ENCODE data around the gene MXRA5.
"Not testable (repeated sequence)": the region's sequence is repeated elsewhere in the genome, so short reads cannot be mapped to it uniquely, and the experiment has no call there.

MXRA5 gene

DNA sequence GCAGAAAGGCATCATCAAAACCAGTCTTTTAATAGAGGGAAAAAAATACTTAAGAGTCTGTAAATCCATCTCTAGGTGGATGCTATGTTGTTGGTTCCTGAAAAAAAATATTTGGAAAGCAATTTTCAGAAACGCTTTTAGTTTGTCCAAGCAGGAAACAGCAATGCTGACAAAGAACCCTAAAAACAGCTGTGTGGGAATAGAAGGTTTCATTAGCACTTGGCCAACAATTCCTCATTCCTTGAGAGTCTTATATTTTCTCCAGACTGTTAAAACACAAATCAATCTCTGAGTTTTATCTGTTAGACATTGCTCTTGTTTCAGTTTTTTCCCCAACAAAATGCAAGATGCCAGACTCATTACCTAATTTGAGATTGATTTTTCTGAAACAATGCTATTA is 6.4 kb downstream of the MXRA5 start:
- DNase-seq: no peak

GRCh38 chrX:3326681-3327080 is 19.8 kb downstream of the MXRA5 start:
- DNase-seq: no peak

DNA sequence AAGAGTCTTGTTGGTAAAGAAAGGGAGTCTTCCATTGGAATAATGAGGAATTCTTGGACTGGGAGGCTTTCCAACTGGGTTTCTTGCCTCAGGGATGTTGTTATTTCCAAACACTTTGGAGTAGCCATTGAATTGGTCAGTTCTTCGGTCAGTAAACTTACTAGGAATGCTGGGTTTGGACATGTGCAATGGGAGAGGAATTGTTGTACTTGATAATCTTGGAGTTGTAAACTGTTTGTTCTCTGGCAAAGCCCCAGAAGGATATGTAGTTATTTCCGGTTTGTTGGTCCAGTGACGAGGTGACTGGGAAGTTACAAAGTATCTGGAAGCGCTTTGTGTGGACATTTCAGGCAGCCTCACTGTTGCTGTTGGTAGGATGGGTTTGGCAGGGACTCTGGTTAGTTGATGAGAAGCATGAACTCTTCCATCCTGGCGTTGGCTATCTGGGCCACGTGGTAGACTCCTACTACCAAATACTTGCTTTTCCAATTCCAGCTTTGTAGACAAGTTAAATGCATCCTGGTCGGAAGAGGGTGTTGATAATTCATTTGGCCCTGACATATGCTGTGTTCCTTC is 25.9 kb downstream of the MXRA5 start:
- no peak for DNase-seq

DNA sequence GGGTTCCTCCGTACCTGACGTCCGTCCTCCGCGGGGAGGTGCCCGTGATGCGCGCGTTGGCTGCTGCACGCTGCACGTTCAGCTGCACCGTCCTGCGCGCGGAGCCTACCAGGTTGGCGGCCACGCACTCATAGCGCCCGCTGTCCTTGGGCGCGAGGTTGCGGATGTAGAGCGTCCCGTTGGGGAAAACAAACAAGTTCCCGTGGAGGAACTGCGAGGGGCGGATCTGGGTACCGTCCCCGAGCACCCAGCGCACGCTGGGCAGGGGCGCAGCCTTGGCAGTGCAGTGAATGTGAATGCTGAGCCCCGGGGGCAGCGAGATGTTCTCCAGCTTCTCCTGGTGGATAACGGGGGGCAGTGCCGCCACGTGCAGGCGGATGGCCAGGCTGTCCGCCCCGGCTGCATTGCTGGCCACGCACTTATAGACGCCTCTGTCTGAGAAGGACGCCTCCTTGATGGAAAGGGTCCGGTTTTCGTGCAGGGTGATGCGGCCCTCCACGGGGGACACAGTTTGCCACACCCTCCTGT is 29.2 kb downstream of the MXRA5 start:
- no peak for DNase-seq

- no peak for DNase-seq
Measured at GRCh38 chrX:3312109-3312508, 34.3 kb downstream of the MXRA5 start.

GRCh38 chrX:3307881-3308280 is 38.6 kb downstream of the MXRA5 start:
- DNase-seq: no peak

DNA sequence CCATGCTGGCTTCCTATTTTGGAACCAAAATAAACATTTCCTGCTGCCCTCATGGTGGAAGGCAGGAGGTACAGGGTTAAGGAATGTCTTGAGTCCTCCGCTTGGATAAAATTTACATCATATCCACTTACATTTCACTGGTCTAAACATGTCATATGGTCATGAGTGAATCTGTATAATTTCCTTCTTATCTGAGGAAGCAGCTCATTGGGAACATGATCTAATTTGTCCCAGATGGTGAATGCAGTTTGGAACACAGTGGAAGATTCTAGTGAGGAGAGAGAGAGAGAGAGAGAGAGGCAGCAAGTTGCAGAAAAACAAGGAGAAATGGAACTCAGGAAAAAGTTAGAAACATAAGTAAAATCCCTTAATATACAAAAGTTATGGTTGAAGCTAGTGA is 46.8 kb downstream of the MXRA5 start:
- DNase-seq: no peak

- DNase-seq: no peak
Measured at GRCh38 chrX:3295731-3296130, 50.7 kb downstream of the MXRA5 start.

- DNase-seq: no peak
Measured at GRCh38 chrX:3293251-3293650, 53.2 kb downstream of the MXRA5 start.

DNA sequence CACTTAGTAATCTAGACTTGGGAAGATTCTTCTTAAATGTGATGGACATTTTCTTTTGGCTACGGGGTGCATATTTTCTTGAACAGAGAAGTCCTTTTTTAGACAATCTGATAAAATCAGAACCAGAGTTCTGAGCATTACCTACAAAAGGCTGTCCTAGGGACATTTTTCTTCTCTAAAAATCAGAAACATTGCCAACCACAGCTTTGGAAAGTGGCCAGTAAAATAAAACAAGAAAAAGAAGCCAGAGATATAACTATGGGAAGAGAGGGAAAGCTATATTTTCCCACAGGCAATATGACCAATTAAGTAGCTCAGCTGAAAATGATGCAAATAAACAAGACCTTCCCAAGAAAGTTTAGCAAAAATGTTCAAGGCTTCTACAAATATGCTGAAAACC is 55.9 kb downstream of the MXRA5 start:
- no peak for DNase-seq

DNA sequence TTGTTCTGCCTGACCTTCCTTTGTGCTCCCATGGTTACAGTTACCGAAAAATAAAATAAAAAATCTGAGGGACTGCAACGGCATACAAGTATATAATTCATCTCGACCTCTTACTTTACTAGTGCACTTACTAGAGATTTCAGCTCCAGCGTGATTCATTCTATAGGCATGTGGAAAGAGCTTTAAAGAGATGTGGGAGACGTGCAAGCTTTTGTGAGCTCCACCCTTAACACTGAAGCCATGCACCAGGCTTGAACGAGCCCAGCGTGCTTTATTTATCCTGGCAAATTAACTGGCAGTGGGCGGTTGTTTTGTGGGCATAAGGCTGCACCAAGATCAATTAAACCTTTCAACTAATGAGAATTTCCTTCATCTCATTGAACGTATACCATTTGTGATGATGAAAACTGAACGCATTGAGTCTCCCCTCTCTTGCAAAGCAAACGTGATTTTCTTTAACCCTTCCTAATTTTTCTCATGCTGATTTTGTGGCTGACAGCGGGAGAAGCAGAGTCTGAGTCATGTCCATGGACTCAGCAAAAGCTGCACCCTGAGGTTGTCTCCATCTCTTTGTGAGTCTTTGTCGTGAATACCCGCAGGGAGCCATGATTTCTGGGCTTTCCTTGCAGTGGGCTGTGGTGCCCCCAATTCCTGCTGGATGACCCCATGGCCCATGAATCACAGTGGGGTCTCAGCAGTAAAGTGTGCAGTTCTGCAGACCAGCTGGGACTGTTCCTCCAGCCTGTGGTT is 60.1 kb downstream of the MXRA5 start:
- no peak for DNase-seq

DNA sequence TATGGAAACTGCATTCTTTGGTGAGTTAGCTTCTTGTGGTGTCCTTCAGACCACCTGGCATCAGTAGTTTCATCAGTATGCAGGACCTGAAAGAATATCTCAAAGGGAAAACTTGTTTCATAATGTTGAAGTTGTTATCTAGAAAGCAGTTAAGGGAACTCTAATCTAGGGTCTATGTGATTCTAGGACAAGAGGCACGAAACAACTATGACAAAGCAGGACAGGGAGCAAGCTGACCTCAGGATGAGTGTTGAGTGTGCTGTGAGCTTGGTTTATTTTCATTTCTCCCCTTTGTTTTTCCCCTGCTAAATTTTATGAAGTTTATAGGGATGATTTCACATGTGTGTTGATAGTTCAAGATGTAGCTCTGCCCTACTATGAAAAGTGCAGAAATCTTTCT is 65.7 kb downstream of the MXRA5 start:
- no peak for DNase-seq

GRCh38 chrX:3273668-3274067 is 72.8 kb downstream of the MXRA5 start:
- DNase-seq: not testable (repeated sequence)

GRCh38 chrX:3271834-3272186 is 74.6 kb downstream of the MXRA5 start:
- no peak for DNase-seq

DNA sequence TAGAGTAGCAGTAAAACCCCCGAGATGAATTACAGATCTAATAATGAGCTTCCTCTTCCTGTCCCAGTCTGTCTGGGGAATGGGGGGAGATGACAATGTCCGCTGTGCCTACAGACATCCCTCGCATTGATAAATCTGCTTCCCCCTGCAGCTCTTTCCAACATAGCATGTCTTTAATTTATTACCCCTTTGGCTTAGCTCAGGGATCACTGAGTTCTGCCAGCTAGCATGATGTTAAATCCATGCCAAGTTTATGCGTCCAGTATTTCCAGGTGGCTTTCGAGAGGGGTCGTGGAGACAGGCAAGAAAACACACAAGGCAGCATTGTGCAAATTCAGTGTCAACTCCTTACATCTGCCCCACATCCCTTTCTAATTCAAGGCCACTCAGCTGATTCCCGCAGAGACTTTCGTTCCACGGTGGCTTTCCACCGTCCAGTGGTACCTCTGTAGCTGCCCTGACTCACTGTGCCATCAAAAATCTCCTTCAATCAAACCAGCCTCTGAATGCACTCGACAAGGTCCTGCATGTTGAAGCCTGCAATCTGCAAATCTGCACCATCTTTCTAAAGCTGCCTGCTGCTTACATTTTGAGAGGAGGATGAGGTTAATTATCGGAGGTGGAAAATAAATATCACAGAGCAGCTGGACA is 75.1 kb downstream of the MXRA5 start:
- DNase-seq: no peak

- no peak for DNase-seq
Measured at GRCh38 chrX:3268829-3269228, 77.6 kb downstream of the MXRA5 start.

GRCh38 chrX:3263681-3264126 is 82.7 kb downstream of the MXRA5 start:
- no peak for DNase-seq

GRCh38 chrX:3262901-3263300 is 83.6 kb downstream of the MXRA5 start:
- no peak for DNase-seq

All from activated effector memory CD4-positive, alpha-beta T cell treated with anti-CD3 and anti-CD28 coated beads, Interleukin-2, amount 50 U/mL, for 16 hours (primary cell).